RWPE2 (cell line): ENCODE data around the gene LRRC7.

Experiments used
- ATAC-seq: fragments of 200-7000 bp; cut with Tn5 transposase; 3 replicates; pipeline ENCODE4 v1.9.1; 2021; ENCODE audit warnings: low read depth
- DNase-seq: peaks from one replicate; pipeline ENCODE4 v3.0.0-alpha.2; 2020; ENCODE audit warnings: low spot score
- H3K27ac ChIP-seq: fragments of 450-650 bp; 2 replicates; pipeline ENCODE4 v1.5.1; 2017; ENCODE audit warnings: mild to moderate bottlenecking; ENCODE audit not compliant: poor library complexity, severe bottlenecking
- H3K27me3 ChIP-seq: fragments of 250-450 bp; sonication (Bioruptor Pico); 2 replicates; pipeline ENCODE4 v1.5.1; 2021; ENCODE audit warnings: mild to moderate bottlenecking, moderate library complexity; ENCODE audit not compliant: insufficient read depth, poor library complexity, severe bottlenecking
- H3K36me3 ChIP-seq: fragments of 250-450 bp; sonication (Bioruptor Pico); 2 replicates; pipeline ENCODE4 v1.5.1; 2020; ENCODE audit warnings: low read depth, mild to moderate bottlenecking, moderate library complexity
- H3K4me1 ChIP-seq: fragments of 250-450 bp; sonication (Bioruptor Pico); 2 replicates; pipeline ENCODE4 v1.5.1; 2021; ENCODE audit warnings: mild to moderate bottlenecking, moderate library complexity; ENCODE audit not compliant: insufficient read depth, poor library complexity, severe bottlenecking
- H3K4me3 ChIP-seq: fragments of 250-450 bp; sonication (Bioruptor Pico); 2 replicates; pipeline ENCODE4 v1.5.1; 2021; ENCODE audit warnings: mild to moderate bottlenecking, moderate library complexity; ENCODE audit not compliant: severe bottlenecking
- H3K9me3 ChIP-seq: fragments of 250-450 bp; sonication (Bioruptor Pico); 2 replicates; pipeline ENCODE4 v1.5.1; 2021; ENCODE audit warnings: mild to moderate bottlenecking, moderate library complexity; ENCODE audit not compliant: severe bottlenecking
- CTCF ChIP-seq: fragments of 450-650 bp; IDR thresholded peaks from one replicate; pipeline ENCODE4 v1.5.1; 2017; ENCODE audit warnings: mild to moderate bottlenecking, moderate library complexity; ENCODE audit not compliant: poor library complexity, severe bottlenecking

LRRC7 gene

DNA sequence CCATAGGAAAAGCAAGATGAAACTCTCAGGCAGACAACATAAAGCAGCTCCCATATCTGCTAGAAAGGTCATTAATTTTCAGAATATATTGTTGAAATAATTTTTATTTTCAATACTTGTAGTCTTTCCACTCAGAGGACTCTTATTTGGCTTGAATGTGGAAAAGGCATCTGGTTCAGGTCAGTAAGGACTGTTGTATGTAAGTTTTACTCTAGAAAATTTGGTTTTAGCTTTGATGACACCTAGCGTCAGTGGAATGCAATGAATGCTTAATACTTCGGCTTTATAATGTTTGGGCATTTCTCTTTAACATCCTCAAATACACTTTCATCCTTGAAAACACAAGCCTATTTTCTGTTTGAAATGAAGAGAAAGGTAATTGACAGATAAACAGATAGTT is 574.4 kb downstream of the LRRC7 start:
- Histone ChIP-seq H3K27ac (no peak overlapping the region), H3K9me3 (no peaks in the 10 kb centered on the region), H3K36me3 (peaks cover 22% of the 10 kb centered on the region), H3K27me3 (no peaks in the 10 kb centered on the region), H3K4me3 (no peak overlapping the region), H3K4me1 (no peaks in the 10 kb centered on the region)
- no peak for ATAC-seq
- no peak for TF ChIP-seq CTCF
- DNase-seq, result no peak

DNA sequence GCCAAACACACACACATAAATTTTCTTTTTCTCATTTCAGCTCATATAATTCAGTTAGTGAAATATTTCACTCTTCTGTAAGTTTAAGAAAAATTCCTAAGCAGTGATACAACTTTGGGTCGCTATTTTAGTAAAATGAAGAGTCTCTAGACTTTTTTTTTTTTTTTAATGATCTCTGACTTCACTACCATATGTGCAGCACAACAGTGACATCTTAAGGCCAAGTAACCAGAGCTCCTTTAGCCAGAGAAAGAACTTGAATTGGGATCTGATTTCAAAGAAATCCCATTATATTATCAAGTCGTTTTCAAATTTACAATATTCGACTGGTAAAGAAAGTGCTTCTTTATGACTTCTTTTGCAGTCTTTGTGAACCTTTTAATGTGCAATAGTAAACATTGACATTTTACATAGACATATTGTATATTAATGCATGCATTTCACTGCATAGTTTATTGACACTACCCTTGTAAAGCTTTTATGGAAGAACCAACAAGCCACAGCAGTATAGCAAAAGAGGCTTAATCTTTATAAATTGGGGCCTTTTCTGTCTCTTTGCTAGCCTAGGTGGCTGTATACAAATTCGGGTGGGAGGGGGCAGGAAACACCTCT is 575.4 kb downstream of the LRRC7 start:
- Histone ChIP-seq H3K4me3 (no peak overlapping the region), H3K4me1 (no peaks in the 10 kb centered on the region), H3K36me3 (peaks cover 23% of the 10 kb centered on the region), H3K27ac (no peak overlapping the region), H3K27me3 (no peaks in the 10 kb centered on the region), H3K9me3 (no peaks in the 10 kb centered on the region)
- no peak for DNase-seq
- no peak for TF ChIP-seq CTCF
- no peak for ATAC-seq

GRCh38 chr1:70146488-70146887 is 578.8 kb downstream of the LRRC7 start:
- Histone ChIP-seq H3K27me3 (no peaks in the 10 kb centered on the region), H3K27ac (no peak overlapping the region), H3K9me3 (no peaks in the 10 kb centered on the region), H3K4me3 (no peak overlapping the region), H3K36me3 (peaks cover 32% of the 10 kb centered on the region), H3K4me1 (no peaks in the 10 kb centered on the region)
- peak; percentile 73 for ATAC-seq
- TF ChIP-seq CTCF, result no peak
- DNase-seq, result no peak

GRCh38 chr1:70150444-70150843 is 582.7 kb downstream of the LRRC7 start:
- peaks cover 36% of the 10 kb centered on the region for H3K36me3 ChIP-seq

More at GRCh38 chr1:70150444-70150843, 582.7 kb downstream of the LRRC7 start:
- no peak for TF ChIP-seq CTCF
- Histone ChIP-seq H3K9me3 (no peaks in the 10 kb centered on the region), H3K4me3 (no peak overlapping the region), H3K4me1 (no peaks in the 10 kb centered on the region), H3K27ac (no peak overlapping the region), H3K27me3 (no peaks in the 10 kb centered on the region)
- no peak for ATAC-seq
- DNase-seq, result no peak
